ENCODE measurements around the gene VCPKMT. TPM values are rescaled to one million over a fixed set of nuclear protein-coding genes. Genes with fewer than 3 reads are reported as not detected.

Gene VCPKMT
- total RNA-seq (2014; rRNA removed; shearing (Covaris generic)) = 9.5 and 10.0 TPM in 2 replicates

GRCh38 chr14:50116181-50116956 lies at the start of gene VCPKMT:
TSS of gene VCPKMT (minus strand) at chr14:50116572. CDS start at chr14:50116552, 20 bp downstream.
- DNase-seq (ENCODE audit: low read depth) = peak; percentile 87

- DNase-seq (ENCODE audit: low read depth) = no peak
These were observed 39.7 kb upstream of the VCPKMT start for GRCh38 chr14:50156111-50156510.

GRCh38 chr14:50148799-50149198 lies 32.4 kb upstream of the VCPKMT start:
- DNase-seq (ENCODE audit: low read depth) = no peak

GRCh38 chr14:50139192-50139591 lies 22.8 kb upstream of the VCPKMT start:
- peak; percentile 69 for DNase-seq (ENCODE audit: low read depth)

- no peak for DNase-seq (ENCODE audit: low read depth)
These were observed 11.4 kb upstream of the VCPKMT start for GRCh38 chr14:50127802-50128201.

GRCh38 chr14:50123062-50123461 lies 6.7 kb upstream of the VCPKMT start:
- DNase-seq (ENCODE audit: low read depth) = no peak

GRCh38 chr14:50122291-50122690 lies 5.9 kb upstream of the VCPKMT start:
- DNase-seq (ENCODE audit: low read depth) = no peak

GRCh38 chr14:50121486-50121885 lies 5.1 kb upstream of the VCPKMT start:
- no peak for DNase-seq (ENCODE audit: low read depth)

GRCh38 chr14:50117456-50117855 lies 1.1 kb upstream of the VCPKMT start:
- DNase-seq (ENCODE audit: low read depth) = no peak

- no peak for DNase-seq (ENCODE audit: low read depth)
These were observed 594 bp upstream of the VCPKMT start for GRCh38 chr14:50116966-50117365.

- no peak for DNase-seq (ENCODE audit: low read depth)
These were observed 2.9 kb downstream of the VCPKMT start for GRCh38 chr14:50113381-50114035.

GRCh38 chr14:50110323-50111037 lies 5.9 kb downstream of the VCPKMT start:
- no peak for DNase-seq (ENCODE audit: low read depth)

GRCh38 chr14:50109342-50109741 lies 7.0 kb downstream of the VCPKMT start:
- peak; percentile 22 for DNase-seq (ENCODE audit: low read depth)

GRCh38 chr14:50107850-50108249 lies 8.5 kb downstream of the VCPKMT start:
- DNase-seq (ENCODE audit: low read depth) = no peak

- no peak for DNase-seq (ENCODE audit: low read depth)
These were observed 10.2 kb downstream of the VCPKMT start for GRCh38 chr14:50106178-50106577.

- DNase-seq (ENCODE audit: low read depth) = no peak
These were observed 12.8 kb downstream of the VCPKMT start for GRCh38 chr14:50103558-50103957.

- DNase-seq (ENCODE audit: low read depth) = no peak
These were observed 15.0 kb downstream of the VCPKMT start for GRCh38 chr14:50101417-50101816.

GRCh38 chr14:50100805-50101204 lies 15.6 kb downstream of the VCPKMT start:
- DNase-seq (ENCODE audit: low read depth) = no peak

- peak; percentile 82 for DNase-seq (ENCODE audit: low read depth)
These were observed 17.0 kb downstream of the VCPKMT start for GRCh38 chr14:50099335-50099734.

GRCh38 chr14:50095895-50096294 lies 20.5 kb downstream of the VCPKMT start:
- DNase-seq (ENCODE audit: low read depth) = no peak

- no peak for DNase-seq (ENCODE audit: low read depth)
These were observed 22.2 kb downstream of the VCPKMT start for GRCh38 chr14:50094056-50094755.

GRCh38 chr14:50093496-50093895 lies 22.9 kb downstream of the VCPKMT start:
- no peak for DNase-seq (ENCODE audit: low read depth)

Data from RPMI7951 (cell line).